ENCODE measurements around the gene GGTLC1. TPM values are rescaled to one million over a fixed set of nuclear protein-coding genes. Genes with fewer than 3 reads are reported as not detected.

Gene GGTLC1
- total RNA-seq, 4 donors from 2014 or later = 2.0 to 5.9 (median 4.8) TPM; not detected in 1

- Histone ChIP-seq H3K9me3 (no peaks in the 10 kb centered on the region), H3K27me3 (no peaks in the 10 kb centered on the region), H3K4me3 (replicated peaks in 1 of 3) (no peak overlapping the region), H3K36me3 (no peaks in the 10 kb centered on the region), H3K27ac (peak overlapping the region in 1 of 3 donors; percentile 9), H3K4me1 (no peaks in the 10 kb centered on the region)
- TF ChIP-seq CTCF (IDR thresholded peaks at IDR 0.05) (no peak), POLR2A (IDR thresholded peaks at IDR 0.05) (no peak)
- WGBS, 2 donors = 64 to 65% methylated on average over 6 of the region's 6 CpGs
- intact Hi-C loops (cut with DNase I) = no loop called here
- DNase-seq = peak; percentile 31 to 35
Observed at GRCh38 chr20:24027229-24027628, 38.6 kb upstream of the GGTLC1 start.

GRCh38 chr20:24022621-24023180 lies 34.1 kb upstream of the GGTLC1 start:
- TF ChIP-seq POLR2A (IDR thresholded peaks at IDR 0.05) = no peak
- no peak for TF ChIP-seq CTCF (IDR thresholded peaks at IDR 0.05)
- H3K4me3 ChIP-seq (replicated peaks in 1 of 3) = no peak overlapping the region
- intact Hi-C loops (cut with DNase I) = no loop called here
- no peaks in the 10 kb centered on the region for H3K36me3 ChIP-seq
- no peak for DNase-seq
- no peaks in the 10 kb centered on the region for H3K9me3 ChIP-seq
- no peaks in the 10 kb centered on the region for H3K4me1 ChIP-seq
- H3K27ac ChIP-seq = no peak overlapping the region
- H3K27me3 ChIP-seq = no peaks in the 10 kb centered on the region
- 93 to 94% methylated on average over 4 of the region's 4 CpGs for WGBS, 2 donors

GRCh38 chr20:24018796-24019195 lies 30.2 kb upstream of the GGTLC1 start:
- TF ChIP-seq POLR2A (IDR thresholded peaks at IDR 0.05) = no peak
- TF ChIP-seq CTCF (IDR thresholded peaks at IDR 0.05) = no peak
- intact Hi-C loops (cut with DNase I) = no loop called here
- no peaks in the 10 kb centered on the region for H3K4me1 ChIP-seq
- 63 to 72% methylated on average over 2 of the region's 2 CpGs for WGBS, 2 donors
- no peaks in the 10 kb centered on the region for H3K27me3 ChIP-seq
- H3K4me3 ChIP-seq (replicated peaks in 1 of 3) = no peak overlapping the region
- DNase-seq = no peak
- no peaks in the 10 kb centered on the region for H3K9me3 ChIP-seq
- no peaks in the 10 kb centered on the region for H3K36me3 ChIP-seq
- H3K27ac ChIP-seq = no peak overlapping the region

- Histone ChIP-seq H3K36me3 (no peaks in the 10 kb centered on the region), H3K4me1 (no peaks in the 10 kb centered on the region), H3K4me3 (replicated peaks in 1 of 3) (no peak overlapping the region), H3K9me3 (no peaks in the 10 kb centered on the region), H3K27ac (no peak overlapping the region), H3K27me3 (no peaks in the 10 kb centered on the region)
- DNase-seq = no peak
- TF ChIP-seq CTCF (IDR thresholded peaks at IDR 0.05) = no peak
- intact Hi-C loops (cut with DNase I) = no loop called here
- whole genome bisulfite sequencing, 2 donors = 55 to 59% methylated on average over 3 of the region's 3 CpGs
Observed at GRCh38 chr20:24017458-24017755, 28.8 kb upstream of the GGTLC1 start.

GRCh38 chr20:24016607-24017457 lies 28.3 kb upstream of the GGTLC1 start:
- Histone ChIP-seq H3K4me1 (no peaks in the 10 kb centered on the region), H3K27me3 (no peaks in the 10 kb centered on the region), H3K27ac (no peak overlapping the region), H3K9me3 (no peaks in the 10 kb centered on the region), H3K36me3 (no peaks in the 10 kb centered on the region), H3K4me3 (replicated peaks in 1 of 3) (no peak overlapping the region)
- intact Hi-C loops (cut with DNase I) = no loop called here
- TF ChIP-seq CTCF (IDR thresholded peaks at IDR 0.05) (no peak), POLR2A (IDR thresholded peaks at IDR 0.05) (no peak)
- 78 to 84% methylated on average over 8 of the region's 8 CpGs for WGBS, 2 donors
- no peak for DNase-seq

Data from thyroid gland (tissue), 4 donors.